ENCODE data around the gene DTNA.

The DTNA gene

DNA sequence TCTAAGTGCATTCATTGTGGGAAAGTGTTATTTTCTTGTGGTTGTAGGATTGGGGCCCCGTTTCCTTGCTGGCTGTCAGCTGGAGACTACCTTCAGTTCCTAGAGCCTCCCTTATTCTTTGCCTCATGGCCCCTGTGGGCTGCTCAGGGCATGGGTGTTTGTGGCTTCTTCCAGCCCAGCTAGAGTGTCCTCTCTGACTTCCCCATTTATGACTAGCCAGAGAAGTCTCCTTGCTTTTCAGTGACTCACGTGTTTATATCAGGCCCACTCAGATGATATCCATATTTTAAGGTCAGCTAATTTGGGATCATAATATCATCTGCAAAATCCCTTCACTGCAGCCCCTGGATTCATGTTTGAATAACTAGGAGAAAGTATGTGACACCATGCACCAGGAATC lies 62.8 kb downstream of the DTNA start:
- peak; percentile 51 for DNase-seq (ENCODE audit: low read depth)

DNA sequence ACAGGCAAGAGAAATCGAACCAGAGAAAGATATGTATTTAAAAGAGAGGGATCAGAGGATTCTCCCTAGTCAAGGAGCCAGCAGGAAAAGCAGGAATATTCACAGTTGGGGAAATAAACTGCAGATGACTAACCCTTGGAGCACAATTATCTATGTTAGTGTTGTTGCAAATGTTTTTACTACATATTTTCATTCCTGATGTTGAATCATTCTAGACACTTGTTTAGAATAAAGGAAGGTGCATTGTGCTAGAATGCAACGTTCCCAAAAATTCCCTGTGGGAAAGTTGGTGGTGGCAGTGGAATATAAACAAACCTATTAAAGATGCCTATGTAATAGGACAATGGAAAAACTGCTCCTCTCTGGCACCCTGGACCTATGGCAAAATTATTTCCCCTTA lies 63.3 kb downstream of the DTNA start:
- DNase-seq (ENCODE audit: low read depth), result peak; percentile 12

GRCh38 chr18:34773961-34774766 lies 64.1 kb downstream of the DTNA start:
- DNase-seq (ENCODE audit: low read depth), result no peak

DNA sequence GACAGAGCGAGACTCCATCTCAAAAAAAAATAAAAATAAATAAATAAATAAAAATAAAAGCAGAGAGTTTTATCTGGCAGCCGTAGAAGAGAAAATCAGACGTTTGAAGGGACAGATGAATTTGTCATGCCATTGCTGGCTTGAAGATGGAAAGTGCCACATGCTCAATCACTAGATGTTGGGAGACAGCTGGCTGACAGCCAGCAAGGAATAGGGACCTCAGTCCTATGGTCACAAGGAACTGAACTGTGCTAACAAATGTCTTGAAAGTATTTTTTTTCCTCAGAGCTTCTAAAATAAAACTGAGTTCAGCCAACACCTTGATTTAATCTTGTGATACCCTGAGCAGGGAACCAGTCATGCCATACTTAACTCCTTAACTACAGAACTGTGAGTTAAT lies 65.4 kb downstream of the DTNA start:
- no peak for DNase-seq (ENCODE audit: low read depth)

- no peak for DNase-seq (ENCODE audit: low read depth)
Observed at GRCh38 chr18:34779112-34779511, 69.0 kb downstream of the DTNA start.

GRCh38 chr18:34780856-34781255 lies 70.8 kb downstream of the DTNA start:
- DNase-seq (ENCODE audit: low read depth), result no peak

DNA sequence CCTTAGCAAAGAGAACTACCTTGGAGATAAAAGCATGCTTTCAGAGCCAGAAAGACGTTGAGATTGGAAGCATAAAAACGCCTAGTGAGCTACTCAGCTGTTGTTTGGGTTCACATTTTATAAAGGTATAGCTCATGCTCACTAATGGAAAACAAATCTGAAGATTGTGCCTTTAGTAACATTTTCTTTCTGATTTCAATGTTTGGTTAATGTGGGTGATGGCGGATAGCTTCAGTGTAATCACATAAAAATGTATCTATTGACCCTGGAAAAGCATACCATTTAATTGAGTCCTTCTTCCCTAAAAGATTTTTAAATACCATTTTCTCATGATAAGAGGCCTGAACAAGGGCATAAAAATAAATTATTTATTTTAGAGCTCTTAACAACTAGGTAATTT lies 73.4 kb downstream of the DTNA start:
- DNase-seq (ENCODE audit: low read depth), result no peak

GRCh38 chr18:34786162-34786741 lies 76.2 kb downstream of the DTNA start:
- no peak for DNase-seq (ENCODE audit: low read depth)

DNA sequence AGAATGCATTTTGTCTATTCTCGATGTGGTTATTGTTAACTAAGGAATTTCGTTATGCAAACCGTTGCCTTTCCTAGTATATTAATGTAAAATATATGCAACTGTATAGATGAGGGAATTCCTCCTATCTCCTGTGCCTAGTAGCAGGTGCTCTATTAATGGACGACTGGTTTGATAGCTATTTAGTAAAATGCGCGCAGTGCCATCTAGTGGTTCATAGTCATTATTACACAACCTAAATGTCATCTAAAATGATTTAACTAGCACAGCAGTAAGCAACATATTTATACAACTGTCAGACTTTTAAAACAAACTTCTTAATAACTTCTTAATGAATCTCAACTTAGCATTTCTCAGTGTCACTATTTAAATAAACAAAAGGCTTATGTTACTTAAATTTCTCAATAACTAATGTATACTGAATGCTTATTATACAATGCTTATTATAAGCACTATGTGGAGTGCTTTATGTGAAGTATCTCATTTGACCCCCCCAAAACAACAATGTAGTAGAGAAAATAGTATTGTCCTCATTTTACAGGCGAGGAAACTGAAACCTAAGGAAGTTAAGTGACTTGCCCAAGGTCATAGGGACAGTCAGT lies 77.9 kb downstream of the DTNA start:
- peak; percentile 69 for DNase-seq (ENCODE audit: low read depth)

DNA sequence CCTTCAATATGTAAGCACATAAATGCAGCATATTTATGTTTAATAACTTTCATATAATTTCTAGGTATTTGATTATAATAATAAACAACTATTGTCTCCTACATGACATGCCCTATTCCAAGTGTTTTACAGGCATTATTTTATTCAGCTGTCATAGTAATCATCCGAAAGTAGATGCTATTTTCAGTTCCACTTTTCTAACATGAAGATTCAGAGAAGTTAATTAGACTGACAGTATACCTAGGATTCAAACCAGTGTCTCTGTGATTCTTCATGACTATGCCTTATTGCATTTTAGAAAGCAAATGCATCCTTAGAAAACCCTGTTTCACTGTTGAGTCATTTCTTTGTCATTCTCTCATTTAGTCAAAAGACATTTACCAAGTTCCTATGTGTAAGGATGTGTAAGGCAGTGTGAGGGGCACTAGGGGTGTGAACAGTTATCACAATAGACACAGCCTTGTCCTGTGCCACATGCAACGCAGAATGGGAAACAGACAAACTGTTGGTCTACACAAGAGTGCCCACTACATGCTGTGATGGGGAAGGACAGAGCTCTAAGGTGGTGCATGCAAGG lies 79.8 kb downstream of the DTNA start:
- peak; percentile 14 for DNase-seq (ENCODE audit: low read depth)

DNA sequence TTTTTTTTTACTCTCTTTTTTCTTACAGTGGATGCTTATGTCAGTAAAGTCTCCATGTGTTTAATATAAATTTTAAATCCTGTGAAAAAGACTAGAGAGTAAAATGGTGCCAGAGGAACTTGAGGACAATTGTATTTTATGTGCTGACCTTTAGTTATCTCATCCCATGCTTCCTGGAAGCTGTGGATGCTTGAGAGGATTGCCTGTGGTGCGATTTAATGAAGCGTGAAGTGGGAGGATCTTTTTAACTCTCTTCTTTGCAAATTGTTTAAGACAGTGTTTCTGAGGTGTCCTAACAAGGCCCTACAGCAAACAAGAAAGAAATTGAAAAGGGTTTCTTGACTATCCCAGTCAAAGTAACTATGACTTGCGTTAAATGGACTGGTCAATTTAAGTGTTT lies 84.2 kb downstream of the DTNA start:
- DNase-seq (ENCODE audit: low read depth), result no peak

- DNase-seq (ENCODE audit: low read depth), result no peak
Observed at GRCh38 chr18:34795070-34795732, 85.1 kb downstream of the DTNA start.

- no peak for DNase-seq (ENCODE audit: low read depth)
Observed at GRCh38 chr18:34796035-34796657, 86.0 kb downstream of the DTNA start.

DNA sequence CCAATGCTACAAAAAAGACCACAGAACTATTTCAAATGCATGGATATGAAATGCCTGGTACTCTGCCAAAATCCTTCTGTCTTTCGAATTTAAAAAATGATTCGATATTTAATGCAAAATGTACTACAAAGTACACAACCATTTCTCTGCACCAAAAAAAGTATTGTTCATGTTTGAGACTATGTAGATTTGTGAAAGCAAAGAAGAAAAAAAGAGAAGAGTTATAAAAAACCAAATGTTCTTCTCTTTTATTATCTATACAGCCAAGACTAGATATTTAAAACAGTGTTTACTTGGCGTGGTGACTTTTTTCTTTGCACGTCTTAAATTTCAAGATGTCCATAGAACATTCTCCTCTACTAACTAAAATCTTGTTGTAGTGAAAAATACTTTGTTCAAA lies 89.2 kb downstream of the DTNA start:
- DNase-seq (ENCODE audit: low read depth), result no peak

DNA sequence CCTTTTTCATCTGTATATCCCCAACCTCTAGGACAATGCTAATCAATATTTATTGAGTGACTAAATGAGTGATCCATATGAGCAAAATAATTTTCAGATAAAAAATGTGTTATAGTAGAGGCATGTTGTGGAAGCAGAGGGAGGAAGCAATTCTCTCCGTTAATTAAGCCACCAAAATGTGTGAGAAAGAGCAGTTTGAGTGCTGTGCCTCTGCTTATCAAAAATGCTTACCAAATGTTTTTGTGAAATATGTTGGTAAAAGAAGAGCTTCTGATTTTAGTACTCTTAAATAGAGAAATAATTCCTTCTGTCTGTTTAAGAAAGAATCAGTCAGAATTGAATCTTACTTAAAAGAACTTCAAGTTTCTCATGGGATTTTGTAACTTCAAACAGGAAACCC lies 90.3 kb downstream of the DTNA start:
- no peak for DNase-seq (ENCODE audit: low read depth)

- peak; percentile 34 for DNase-seq (ENCODE audit: low read depth)
Observed at GRCh38 chr18:34801774-34802173, 91.7 kb downstream of the DTNA start.

- no peak for DNase-seq (ENCODE audit: low read depth)
Observed at GRCh38 chr18:34802959-34803358, 92.9 kb downstream of the DTNA start.

GRCh38 chr18:34803877-34804400 lies 93.8 kb downstream of the DTNA start:
- DNase-seq (ENCODE audit: low read depth), result no peak

DNA sequence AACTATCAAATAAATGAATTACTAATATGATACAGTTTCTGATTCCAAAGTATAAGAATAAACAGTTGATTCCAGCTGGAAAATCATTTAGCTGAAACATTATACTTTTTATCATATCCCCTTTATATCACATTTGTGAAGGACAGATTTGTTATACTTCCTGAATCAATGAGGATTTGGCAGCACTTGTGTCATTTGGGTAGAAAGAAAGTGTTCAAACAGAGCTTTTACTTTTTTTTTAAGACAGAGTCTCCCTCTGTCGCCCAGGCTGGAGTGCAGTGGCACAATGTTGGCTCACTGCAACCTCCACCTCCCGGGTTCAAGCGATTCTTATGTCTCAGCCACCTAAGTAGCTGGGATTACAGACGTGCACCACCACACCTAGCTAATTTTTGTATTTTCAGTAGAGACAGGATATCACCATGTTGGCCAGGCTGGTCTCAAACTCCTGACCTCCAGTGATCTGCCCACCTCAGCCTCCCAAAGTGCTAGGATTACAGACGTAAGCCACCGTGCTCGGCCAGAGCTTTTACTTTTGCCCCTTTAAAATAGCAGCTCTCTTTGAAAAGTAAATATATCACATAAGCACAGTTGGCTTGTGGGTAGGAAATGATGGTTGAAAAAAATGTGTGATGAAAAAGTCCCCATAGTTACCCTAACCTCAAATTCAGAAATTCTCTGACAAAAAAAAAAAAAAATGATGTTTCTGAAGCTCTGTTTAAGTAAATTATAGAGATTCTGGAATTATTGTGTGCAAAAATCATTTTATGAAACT lies 95.2 kb downstream of the DTNA start:
- DNase-seq (ENCODE audit: low read depth), result no peak

DNA sequence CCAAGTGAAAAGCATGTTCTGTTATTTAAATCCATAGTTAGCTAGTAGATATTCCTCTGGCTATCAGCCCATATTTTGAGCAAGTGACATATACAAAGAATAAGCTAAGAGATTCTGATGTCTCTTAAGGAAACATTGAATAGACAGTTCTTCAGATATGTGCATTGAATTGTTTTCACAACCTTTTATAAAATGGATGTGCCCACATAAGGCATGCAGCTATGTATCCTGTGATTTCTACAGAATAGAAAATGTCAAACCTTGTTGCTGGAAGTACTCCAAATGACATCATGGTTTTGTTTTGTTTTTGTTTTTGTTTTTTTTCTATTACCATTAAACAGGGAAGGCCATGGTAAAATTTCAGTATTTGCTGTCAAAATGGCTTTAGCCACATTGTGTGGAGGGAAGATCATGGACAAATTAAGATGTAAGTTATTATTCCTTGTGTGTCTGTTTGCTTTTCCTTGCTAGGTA lies 95.8 kb downstream of the DTNA start:
- DNase-seq (ENCODE audit: low read depth), result no peak

DNA sequence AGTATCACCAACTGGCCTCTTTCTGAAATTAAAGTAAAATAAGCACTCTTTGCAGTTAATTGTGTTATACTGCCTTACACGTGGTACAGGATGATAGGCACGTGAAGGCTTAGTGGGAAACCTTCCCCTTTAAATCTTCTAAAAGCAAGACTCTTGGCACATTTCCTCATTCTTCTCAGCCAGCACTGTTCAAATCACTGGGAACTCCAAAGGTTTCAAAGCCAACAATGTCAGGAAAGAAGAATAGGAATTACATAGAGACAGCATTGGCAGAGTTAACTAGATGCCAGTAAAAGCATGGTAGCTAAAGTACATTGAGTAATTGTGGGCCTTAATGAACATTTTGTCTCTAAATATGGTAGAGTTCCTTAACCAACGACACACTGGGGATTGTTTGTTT lies 96.4 kb downstream of the DTNA start:
- no peak for DNase-seq (ENCODE audit: low read depth)
